ENCODE measurements around the gene RPL21.

DNA sequence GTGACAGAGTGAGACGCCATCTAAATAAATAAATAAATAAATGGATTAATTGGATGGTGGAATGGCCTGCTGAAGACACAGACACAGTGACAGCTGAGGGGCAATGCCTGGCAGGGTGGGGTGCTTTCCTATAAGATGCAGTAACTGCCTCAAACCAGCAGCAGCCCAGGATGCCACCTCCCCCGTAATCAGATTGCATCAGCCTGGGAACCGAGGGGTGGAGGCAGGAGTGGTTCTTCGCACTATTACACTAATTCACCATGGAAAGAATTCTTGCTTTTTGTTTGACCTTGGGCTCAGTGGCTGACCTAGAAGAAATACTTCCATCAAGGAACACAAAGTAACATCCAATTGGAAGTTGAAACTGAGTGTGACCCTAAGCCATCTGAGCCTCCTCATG is 48.2 kb upstream of the RPL21 start:
- TF ChIP-seq, protein P1, sequence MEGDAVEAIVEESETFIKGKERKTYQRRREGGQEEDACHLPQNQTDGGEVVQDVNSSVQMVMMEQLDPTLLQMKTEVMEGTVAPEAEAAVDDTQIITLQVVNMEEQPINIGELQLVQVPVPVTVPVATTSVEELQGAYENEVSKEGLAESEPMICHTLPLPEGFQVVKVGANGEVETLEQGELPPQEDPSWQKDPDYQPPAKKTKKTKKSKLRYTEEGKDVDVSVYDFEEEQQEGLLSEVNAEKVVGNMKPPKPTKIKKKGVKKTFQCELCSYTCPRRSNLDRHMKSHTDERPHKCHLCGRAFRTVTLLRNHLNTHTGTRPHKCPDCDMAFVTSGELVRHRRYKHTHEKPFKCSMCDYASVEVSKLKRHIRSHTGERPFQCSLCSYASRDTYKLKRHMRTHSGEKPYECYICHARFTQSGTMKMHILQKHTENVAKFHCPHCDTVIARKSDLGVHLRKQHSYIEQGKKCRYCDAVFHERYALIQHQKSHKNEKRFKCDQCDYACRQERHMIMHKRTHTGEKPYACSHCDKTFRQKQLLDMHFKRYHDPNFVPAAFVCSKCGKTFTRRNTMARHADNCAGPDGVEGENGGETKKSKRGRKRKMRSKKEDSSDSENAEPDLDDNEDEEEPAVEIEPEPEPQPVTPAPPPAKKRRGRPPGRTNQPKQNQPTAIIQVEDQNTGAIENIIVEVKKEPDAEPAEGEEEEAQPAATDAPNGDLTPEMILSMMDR (IDR thresholded peaks at IDR 0.05), result no peak
- no peak for TF ChIP-seq POLR2A (IDR thresholded peaks at IDR 0.05)
